Lung (tissue), 12 donors: Measurements from ENCODE around the gene HUWE1. TPM values are rescaled to one million over a fixed set of nuclear protein-coding genes. Genes with fewer than 3 reads are reported as not detected.

Experiments
- ATAC-seq: fragments of 200-7000 bp; cut with Tn5 transposase; one replicate; pipeline ENCODE4 v1.9.1; 2020; ENCODE audit warnings: moderate number of reproducible peaks; ENCODE audit not compliant: insufficient read depth, low FRiP score
- DNase-seq, 3 donors: peaks; one replicate each; pipeline ENCODE4 v3.0.0-alpha.2; 2013 to 2017
- H3K27ac ChIP-seq, 2 donors: one replicate each; pipeline ENCODE4 v1.5.1; 2013; ENCODE audit warnings: mild to moderate bottlenecking in 2 of 2, moderate library complexity in 2 of 2, control low read depth in 1 of 2, inconsistent platforms in 1 of 2, low read depth in 1 of 2, low read length in 1 of 2
- H3K27me3 ChIP-seq, 3 donors: one replicate each; pipeline ENCODE4 v1.5.1; 2013; ENCODE audit warnings: low read length in 2 of 3; ENCODE audit not compliant: control insufficient read depth in 3 of 3, insufficient read depth in 3 of 3
- H3K36me3 ChIP-seq, 4 donors: one replicate each; pipeline ENCODE4 v1.5.1; 2013; ENCODE audit warnings: low read length in 4 of 4, mild to moderate bottlenecking in 1 of 4, moderate library complexity in 1 of 4; ENCODE audit not compliant: control insufficient read depth in 4 of 4, insufficient read depth in 4 of 4
- H3K4me1 ChIP-seq, 5 donors: one replicate each; pipeline ENCODE4 v1.5.1; 2013; ENCODE audit warnings: low read length in 5 of 5, mild to moderate bottlenecking in 2 of 5, moderate library complexity in 1 of 5; ENCODE audit not compliant: control insufficient read depth in 5 of 5, insufficient read depth in 5 of 5
- H3K4me3 ChIP-seq: one replicate; pipeline ENCODE4 v1.5.1; 2013; ENCODE audit warnings: mild to moderate bottlenecking, control low read depth, moderate library complexity
- H3K9ac ChIP-seq, 2 donors: one replicate each; pipeline ENCODE4 v1.5.1; 2013; ENCODE audit warnings: low read length in 2 of 2, control low read depth in 1 of 2; ENCODE audit not compliant: insufficient read depth in 1 of 2
- H3K9me3 ChIP-seq, 4 donors: one replicate each; pipeline ENCODE4 v1.5.1; 2013; ENCODE audit warnings: low read length in 3 of 4, mild to moderate bottlenecking in 1 of 4, moderate library complexity in 1 of 4; ENCODE audit not compliant: control insufficient read depth in 4 of 4, insufficient read depth in 3 of 4
- CTCF ChIP-seq: IDR thresholded peaks from 2 replicates; pipeline ENCODE4 v1.5.1; 2012; ENCODE audit warnings: mild to moderate bottlenecking; ENCODE audit errors: control extremely low read depth, extremely low read depth
- WGBS, 2 donors: extraction: QIAGEN DNeasy Blood & Tissue Kit; methylation state at CpG; one replicate each; pipeline ENCODE4 v1.1.7; 2013; 5-methylcytosine and 5-hydroxymethylcytosine counted together
- polyA plus RNA-seq, 2 donors: library from polyadenylated mRNA; stranded (reverse); fragments of 200-250 nt; gene quantifications; one replicate each; pipeline ENCODE4 v1.2.1, GENCODE V29; 2013
- total RNA-seq, 2 donors: library from RNA; depleted of rRNA in 1 of 2; stranded (reverse); fragments of >200 nt in 1 of 2; gene quantifications; one replicate each; pipeline ENCODE4 v1.2.1, GENCODE V29; 2014 to 2021
- donor health status: control.
- donor health status: control.
- donor health status: Bipolar disorder and iron deficiency.
- donor health status: healthy.
- donor health status: DM: yes; HTN: yes; CAD: no.

HUWE1 gene
- total and polyA plus RNA-seq, 4 donors: 26.0 to 185 (median 76.5) TPM

DNA sequence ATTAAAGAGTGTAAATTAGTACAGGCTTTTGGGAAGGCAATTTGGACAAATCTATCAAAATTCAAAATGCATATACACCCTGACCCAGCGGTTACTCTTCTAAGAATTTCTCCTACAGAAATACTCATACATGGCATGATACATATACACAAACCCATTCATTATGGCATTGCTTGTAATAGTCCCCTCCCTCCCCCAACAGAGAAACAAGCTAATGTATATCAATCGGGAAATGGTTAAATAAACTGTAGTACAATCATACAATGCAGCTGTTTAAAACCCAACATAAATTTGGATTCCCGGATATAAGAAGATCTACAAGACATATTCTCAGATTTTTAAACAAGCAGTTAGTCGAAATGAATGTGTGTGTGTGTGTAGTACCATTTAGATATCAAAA is 808 bp downstream of the HUWE1 start:
- Histone ChIP-seq H3K4me1 (peaks cover 0 to 5% (median 0%) of the 10 kb centered on the region in 5 donors), H3K4me3 (peak overlapping the region; percentile 53)

GRCh38 chrX:53684415-53685192 is 1.9 kb downstream of the HUWE1 start:
- ATAC-seq (no peak), DNase-seq (peak in 1 of 3 donors; percentile 8)
- Histone ChIP-seq H3K27me3 (peaks cover 0 to 4% (median 2%) of the 10 kb centered on the region in 3 donors), H3K4me1 (peaks cover 0 to 5% (median 0%) of the 10 kb centered on the region in 5 donors), H3K27ac (peak overlapping the region in 1 of 2 donors; percentile 64), H3K36me3 (peaks cover 0 to 10% (median 0%) of the 10 kb centered on the region in 4 donors), H3K9ac (peak overlapping the region; percentile 37 to 57), H3K9me3 (peaks cover 0 to 5% (median 0%) of the 10 kb centered on the region in 4 donors), H3K4me3 (no peak overlapping the region)
- 4 to 43% methylated on average over 15 to 18 of the region's 18 CpGs for WGBS, 2 donors
- no peak for TF ChIP-seq CTCF

More for the DNA sequence above, 808 bp downstream of the HUWE1 start:
- peak overlapping the region; percentile 26 to 57 for H3K9ac ChIP-seq
- H3K36me3 ChIP-seq: peaks cover 0 to 3% (median 0%) of the 10 kb centered on the region in 4 donors
- DNase-seq: peak in 1 of 3 donors; percentile 23
- TF ChIP-seq CTCF: no peak
- WGBS, 2 donors: 0 to 30% methylated on average over 4 of the region's 4 CpGs
- peaks cover 0 to 5% (median 0%) of the 10 kb centered on the region in 4 donors for H3K9me3 ChIP-seq
- H3K27ac ChIP-seq: peak overlapping the region; percentile 88 to 89
- no peak for ATAC-seq
- H3K27me3 ChIP-seq: peaks cover 0 to 4% (median 0%) of the 10 kb centered on the region in 3 donors

- peaks cover 0 to 5% (median 0%) of the 10 kb centered on the region in 4 donors for H3K9me3 ChIP-seq
- peak overlapping the region; percentile 86 to 93 for H3K27ac ChIP-seq
- peaks cover 0 to 10% (median 0%) of the 10 kb centered on the region in 4 donors for H3K36me3 ChIP-seq
- DNase-seq (peak; percentile 96 to 99 (median 99)), ATAC-seq (peak; percentile 79)
- H3K4me3 ChIP-seq: peak overlapping the region; percentile 67
- TF ChIP-seq CTCF: no peak
- 0 to 39% methylated on average over 48 to 80 of the region's 80 CpGs for WGBS, 2 donors
- peaks cover 0 to 5% (median 0%) of the 10 kb centered on the region in 5 donors for H3K4me1 ChIP-seq
- peaks cover 0 to 4% (median 4%) of the 10 kb centered on the region in 3 donors for H3K27me3 ChIP-seq
- H3K9ac ChIP-seq: peak overlapping the region; percentile 72 to 83
Measured at GRCh38 chrX:53683556-53684414, 2.7 kb downstream of the HUWE1 start.
